ENCODE results near the gene TECPR2.
A peak's percentile ranks its signal among the peaks of the same experiment; 100 is the strongest.

TECPR2 gene

GRCh38 chr14:102486513-102487203 is 123.9 kb downstream of the TECPR2 start:
- Histone ChIP-seq H2BK120ac (ENCODE audit: insufficient read depth, low read length, poor library complexity) (no peak overlapping the region), H3K23ac (ENCODE audit: low read length) (no peak overlapping the region), H3K18ac (ENCODE audit: low read length) (no peak overlapping the region), H3K79me2 (ENCODE audit: control insufficient read depth, insufficient read depth, low read length, poor library complexity) (no peaks in the 10 kb centered on the region), H2BK5ac (ENCODE audit: low read depth, low read length, poor library complexity) (no peak overlapping the region), H3K27ac (ENCODE audit: low read depth, low read length) (peak overlapping the region; percentile 4), H3K27me3 (ENCODE audit: insufficient read depth, low read length) (no peaks in the 10 kb centered on the region), H4K12ac (ENCODE audit: low read depth, low read length) (no peak overlapping the region), H3K36me3 (ENCODE audit: control insufficient read depth in 1 of 2, insufficient read depth in 2 of 2, low read length in 2 of 2) (no peaks in the 10 kb centered on the region), H3K4me3 (ENCODE audit: low read depth, low read length) (no peak overlapping the region), H3K79me1 (ENCODE audit: low read length) (peaks cover 3% of the 10 kb centered on the region), H3K4me1 (ENCODE audit: control insufficient read depth in 1 of 2, insufficient read depth in 2 of 2, low read length in 2 of 2) (peaks cover 9 to 13% of the 10 kb centered on the region in 2 experiments), H3K9me3 (ENCODE audit: insufficient read depth, low read depth, low read length) (peaks cover 2% of the 10 kb centered on the region), H3K4me2 (ENCODE audit: low read length) (no peak overlapping the region), H3K9ac (ENCODE audit: low read length) (no peak overlapping the region), H2AFZ (ENCODE audit: insufficient read depth, low read length, poor library complexity) (no peak overlapping the region), H2BK12ac (ENCODE audit: low read length) (no peak overlapping the region), H4K91ac (ENCODE audit: low read depth, low read length) (no peak overlapping the region), H3K4ac (ENCODE audit: low read depth, low read length) (no peak overlapping the region), H4K8ac (ENCODE audit: low read depth, low read length) (no peak overlapping the region), H3K14ac (ENCODE audit: low read length) (no peak overlapping the region), H2AK5ac (ENCODE audit: low read length) (no peak overlapping the region)
- no CpG with 5 or more reads among the region's 17 CpGs for WGBS (ENCODE audit: extremely low coverage, insufficient coverage, insufficient read length)
- DNase-seq: peak; percentile 27 to 41

GRCh38 chr14:102487204-102487577 is 124.5 kb downstream of the TECPR2 start:
- Histone ChIP-seq H3K4me1 (ENCODE audit: control insufficient read depth in 1 of 2, insufficient read depth in 2 of 2, low read length in 2 of 2) (peaks cover 9 to 13% of the 10 kb centered on the region in 2 experiments), H3K14ac (ENCODE audit: low read length) (no peak overlapping the region), H3K4me2 (ENCODE audit: low read length) (no peak overlapping the region), H2BK120ac (ENCODE audit: insufficient read depth, low read length, poor library complexity) (no peak overlapping the region), H3K9me3 (ENCODE audit: insufficient read depth, low read depth, low read length) (peaks cover 2% of the 10 kb centered on the region), H3K18ac (ENCODE audit: low read length) (no peak overlapping the region), H3K27me3 (ENCODE audit: insufficient read depth, low read length) (no peaks in the 10 kb centered on the region), H2BK5ac (ENCODE audit: low read depth, low read length, poor library complexity) (no peak overlapping the region), H3K9ac (ENCODE audit: low read length) (no peak overlapping the region), H3K23ac (ENCODE audit: low read length) (no peak overlapping the region), H2BK12ac (ENCODE audit: low read length) (no peak overlapping the region), H3K4me3 (ENCODE audit: low read depth, low read length) (no peak overlapping the region), H4K91ac (ENCODE audit: low read depth, low read length) (no peak overlapping the region), H3K27ac (ENCODE audit: low read depth, low read length) (peak overlapping the region; percentile 4), H3K79me2 (ENCODE audit: control insufficient read depth, insufficient read depth, low read length, poor library complexity) (no peaks in the 10 kb centered on the region), H4K8ac (ENCODE audit: low read depth, low read length) (no peak overlapping the region), H3K4ac (ENCODE audit: low read depth, low read length) (no peak overlapping the region), H3K79me1 (ENCODE audit: low read length) (peaks cover 3% of the 10 kb centered on the region), H2AFZ (ENCODE audit: insufficient read depth, low read length, poor library complexity) (no peak overlapping the region), H3K36me3 (ENCODE audit: control insufficient read depth in 1 of 2, insufficient read depth in 2 of 2, low read length in 2 of 2) (no peaks in the 10 kb centered on the region), H2AK5ac (ENCODE audit: low read length) (no peak overlapping the region), H4K12ac (ENCODE audit: low read depth, low read length) (no peak overlapping the region)
- WGBS (ENCODE audit: extremely low coverage, insufficient coverage, insufficient read length): no CpG with 5 or more reads among the region's 7 CpGs
- DNase-seq: peak; percentile 35 to 58

GRCh38 chr14:102490456-102490855 is 127.7 kb downstream of the TECPR2 start:
- H3K36me3 ChIP-seq (ENCODE audit: control insufficient read depth in 1 of 2, insufficient read depth in 2 of 2, low read length in 2 of 2): no peaks in the 10 kb centered on the region
- H3K4ac ChIP-seq (ENCODE audit: low read depth, low read length): no peak overlapping the region
- H3K9ac ChIP-seq (ENCODE audit: low read length): no peak overlapping the region
- H2AK5ac ChIP-seq (ENCODE audit: low read length): no peak overlapping the region
- H2AFZ ChIP-seq (ENCODE audit: insufficient read depth, low read length, poor library complexity): no peak overlapping the region
- H3K4me1 ChIP-seq (ENCODE audit: control insufficient read depth in 1 of 2, insufficient read depth in 2 of 2, low read length in 2 of 2): peaks cover 6 to 13% of the 10 kb centered on the region in 2 experiments
- WGBS (ENCODE audit: extremely low coverage, insufficient coverage, insufficient read length): no CpG with 5 or more reads among the region's 18 CpGs
- H3K79me1 ChIP-seq (ENCODE audit: low read length): peaks cover 3% of the 10 kb centered on the region
- no peak overlapping the region for H3K18ac ChIP-seq (ENCODE audit: low read length)
- H4K8ac ChIP-seq (ENCODE audit: low read depth, low read length): no peak overlapping the region
- H3K79me2 ChIP-seq (ENCODE audit: control insufficient read depth, insufficient read depth, low read length, poor library complexity): no peaks in the 10 kb centered on the region
- no peak overlapping the region for H3K4me2 ChIP-seq (ENCODE audit: low read length)
- H2BK12ac ChIP-seq (ENCODE audit: low read length): no peak overlapping the region
- no peak overlapping the region for H4K91ac ChIP-seq (ENCODE audit: low read depth, low read length)
- DNase-seq: no peak
- H2BK120ac ChIP-seq (ENCODE audit: insufficient read depth, low read length, poor library complexity): no peak overlapping the region
- no peak overlapping the region for H3K23ac ChIP-seq (ENCODE audit: low read length)
- no peak overlapping the region for H3K4me3 ChIP-seq (ENCODE audit: low read depth, low read length)
- H3K14ac ChIP-seq (ENCODE audit: low read length): no peak overlapping the region
- no peaks in the 10 kb centered on the region for H3K9me3 ChIP-seq (ENCODE audit: insufficient read depth, low read depth, low read length)
- no peak overlapping the region for H4K12ac ChIP-seq (ENCODE audit: low read depth, low read length)
- no peak overlapping the region for H2BK5ac ChIP-seq (ENCODE audit: low read depth, low read length, poor library complexity)
- no peaks in the 10 kb centered on the region for H3K27me3 ChIP-seq (ENCODE audit: insufficient read depth, low read length)
- no peak overlapping the region for H3K27ac ChIP-seq (ENCODE audit: low read depth, low read length)

GRCh38 chr14:102491366-102491765 is 128.6 kb downstream of the TECPR2 start:
- no peak for DNase-seq
- no peak overlapping the region for H2BK12ac ChIP-seq (ENCODE audit: low read length)
- H3K4ac ChIP-seq (ENCODE audit: low read depth, low read length): no peak overlapping the region
- H3K79me1 ChIP-seq (ENCODE audit: low read length): peaks cover 3% of the 10 kb centered on the region
- no peak overlapping the region for H2AK5ac ChIP-seq (ENCODE audit: low read length)
- H3K4me2 ChIP-seq (ENCODE audit: low read length): no peak overlapping the region
- no peak overlapping the region for H2AFZ ChIP-seq (ENCODE audit: insufficient read depth, low read length, poor library complexity)
- no peak overlapping the region for H3K27ac ChIP-seq (ENCODE audit: low read depth, low read length)
- no peaks in the 10 kb centered on the region for H3K79me2 ChIP-seq (ENCODE audit: control insufficient read depth, insufficient read depth, low read length, poor library complexity)
- H3K18ac ChIP-seq (ENCODE audit: low read length): no peak overlapping the region
- H3K23ac ChIP-seq (ENCODE audit: low read length): peak overlapping the region; percentile 31
- H2BK5ac ChIP-seq (ENCODE audit: low read depth, low read length, poor library complexity): no peak overlapping the region
- H2BK120ac ChIP-seq (ENCODE audit: insufficient read depth, low read length, poor library complexity): no peak overlapping the region
- H4K91ac ChIP-seq (ENCODE audit: low read depth, low read length): no peak overlapping the region
- H3K4me3 ChIP-seq (ENCODE audit: low read depth, low read length): no peak overlapping the region
- H4K12ac ChIP-seq (ENCODE audit: low read depth, low read length): no peak overlapping the region
- peaks cover 6 to 9% of the 10 kb centered on the region in 2 experiments for H3K4me1 ChIP-seq (ENCODE audit: control insufficient read depth in 1 of 2, insufficient read depth in 2 of 2, low read length in 2 of 2)
- H3K27me3 ChIP-seq (ENCODE audit: insufficient read depth, low read length): no peaks in the 10 kb centered on the region
- WGBS (ENCODE audit: extremely low coverage, insufficient coverage, insufficient read length): no CpG with 5 or more reads among the region's 3 CpGs
- H3K36me3 ChIP-seq (ENCODE audit: control insufficient read depth in 1 of 2, insufficient read depth in 2 of 2, low read length in 2 of 2): no peaks in the 10 kb centered on the region
- no peak overlapping the region for H4K8ac ChIP-seq (ENCODE audit: low read depth, low read length)
- H3K9me3 ChIP-seq (ENCODE audit: insufficient read depth, low read depth, low read length): no peaks in the 10 kb centered on the region
- no peak overlapping the region for H3K9ac ChIP-seq (ENCODE audit: low read length)
- H3K14ac ChIP-seq (ENCODE audit: low read length): no peak overlapping the region
